ENCODE results near the gene BAIAP3.
"Not testable (repeated sequence)": the region's sequence is repeated elsewhere in the genome, so short reads cannot be mapped to it uniquely, and the experiment has no call there.

Gene BAIAP3

GRCh38 chr16:1316033-1316405, 17.4 kb upstream of the BAIAP3 start:
- no peak for DNase-seq (ENCODE audit: low spot score)

GRCh38 chr16:1317479-1318267, 15.8 kb upstream of the BAIAP3 start:
- DNase-seq (ENCODE audit: low spot score), result no peak

- no peak for DNase-seq (ENCODE audit: low spot score)
Observed at GRCh38 chr16:1318268-1318545, 15.2 kb upstream of the BAIAP3 start.

GRCh38 chr16:1319041-1319440, 14.4 kb upstream of the BAIAP3 start:
- DNase-seq (ENCODE audit: low spot score), result no peak

GRCh38 chr16:1320097-1320496, 13.3 kb upstream of the BAIAP3 start:
- no peak for DNase-seq (ENCODE audit: low spot score)

GRCh38 chr16:1320658-1321240, 12.7 kb upstream of the BAIAP3 start:
- no peak for DNase-seq (ENCODE audit: low spot score)

- DNase-seq (ENCODE audit: low spot score), result no peak
Observed at GRCh38 chr16:1322407-1322806, 11.0 kb upstream of the BAIAP3 start.

- no peak for DNase-seq (ENCODE audit: low spot score)
Observed at GRCh38 chr16:1323296-1324239, 9.9 kb upstream of the BAIAP3 start.

- peak; percentile 59 for DNase-seq (ENCODE audit: low spot score)
Observed at GRCh38 chr16:1324286-1324826, 9.1 kb upstream of the BAIAP3 start.

- peak; percentile 63 for DNase-seq (ENCODE audit: low spot score)
Observed at GRCh38 chr16:1325261-1325660, 8.2 kb upstream of the BAIAP3 start.

- DNase-seq (ENCODE audit: low spot score), result no peak
Observed at GRCh38 chr16:1325673-1326371, 7.6 kb upstream of the BAIAP3 start.

GRCh38 chr16:1326391-1326790, 7.1 kb upstream of the BAIAP3 start:
- DNase-seq (ENCODE audit: low spot score), result no peak

GRCh38 chr16:1326946-1327618, 6.4 kb upstream of the BAIAP3 start:
- no peak for DNase-seq (ENCODE audit: low spot score)

- DNase-seq (ENCODE audit: low spot score), result no peak
Observed at GRCh38 chr16:1327619-1327947, 5.9 kb upstream of the BAIAP3 start.

- not testable (repeated sequence) for DNase-seq (ENCODE audit: low spot score)
Observed at GRCh38 chr16:1328136-1328535, 5.3 kb upstream of the BAIAP3 start.

- DNase-seq (ENCODE audit: low spot score), result not testable (repeated sequence)
Observed at GRCh38 chr16:1328961-1329360, 4.5 kb upstream of the BAIAP3 start.

GRCh38 chr16:1330260-1330914, 3.1 kb upstream of the BAIAP3 start:
- DNase-seq (ENCODE audit: low spot score), result no peak

- DNase-seq (ENCODE audit: low spot score), result no peak
Observed at GRCh38 chr16:1330931-1331711, 2.3 kb upstream of the BAIAP3 start.

GRCh38 chr16:1331712-1332617, 1.5 kb upstream of the BAIAP3 start:
- DNase-seq (ENCODE audit: low spot score), result no peak
